Fibroblast of lung (primary cell): ENCODE data around the gene OR5AR1.

Source experiments
- EZH2 ChIP-seq: IDR thresholded peaks from 2 replicates; pipeline ENCODE4 v1.5.1; 2012; ENCODE audit warnings: low read length, control low read depth, mild to moderate bottlenecking; ENCODE audit errors: missing control alignments
- TF ChIP-seq, protein P1 (sequence below), 2 donors: IDR thresholded peaks in 1 of 2; conservative IDR thresholded peaks in 1 of 2; 1 replicate in 1 of 2; 2 replicates in 1 of 2; pipeline ENCODE4 v1.5.1; 2011 to 2012; ENCODE audit warnings: low read length in 2 of 2, control low read depth in 1 of 2, inconsistent platforms in 1 of 2, low read depth in 1 of 2, mild to moderate bottlenecking in 1 of 2

- TF ChIP-seq, protein P1, sequence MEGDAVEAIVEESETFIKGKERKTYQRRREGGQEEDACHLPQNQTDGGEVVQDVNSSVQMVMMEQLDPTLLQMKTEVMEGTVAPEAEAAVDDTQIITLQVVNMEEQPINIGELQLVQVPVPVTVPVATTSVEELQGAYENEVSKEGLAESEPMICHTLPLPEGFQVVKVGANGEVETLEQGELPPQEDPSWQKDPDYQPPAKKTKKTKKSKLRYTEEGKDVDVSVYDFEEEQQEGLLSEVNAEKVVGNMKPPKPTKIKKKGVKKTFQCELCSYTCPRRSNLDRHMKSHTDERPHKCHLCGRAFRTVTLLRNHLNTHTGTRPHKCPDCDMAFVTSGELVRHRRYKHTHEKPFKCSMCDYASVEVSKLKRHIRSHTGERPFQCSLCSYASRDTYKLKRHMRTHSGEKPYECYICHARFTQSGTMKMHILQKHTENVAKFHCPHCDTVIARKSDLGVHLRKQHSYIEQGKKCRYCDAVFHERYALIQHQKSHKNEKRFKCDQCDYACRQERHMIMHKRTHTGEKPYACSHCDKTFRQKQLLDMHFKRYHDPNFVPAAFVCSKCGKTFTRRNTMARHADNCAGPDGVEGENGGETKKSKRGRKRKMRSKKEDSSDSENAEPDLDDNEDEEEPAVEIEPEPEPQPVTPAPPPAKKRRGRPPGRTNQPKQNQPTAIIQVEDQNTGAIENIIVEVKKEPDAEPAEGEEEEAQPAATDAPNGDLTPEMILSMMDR (conservative IDR thresholded peaks at IDR 0.05 in 1 of 2, IDR thresholded peaks at IDR 0.05 in 1 of 2; ENCODE audit: low read depth in 1 of 2, low read length in 2 of 2): no peak
- no peak for TF ChIP-seq EZH2
These were observed 31.2 kb upstream of the OR5AR1 start for GRCh38 chr11:56632329-56632728.
